ENCODE measurements around the gene GRK1. TPM values are rescaled to one million over a fixed set of nuclear protein-coding genes. Genes with fewer than 3 reads are reported as not detected.

The GRK1 gene
- total RNA-seq, 1 donor from 2014 or later: 0.07 TPM

- Mint-ChIP-seq H3K9me3 (ENCODE audit: low read depth) (no peaks in the 10 kb centered on the region), H3K4me3 (ENCODE audit: unreplicated experiment) (no peak overlapping the region), H3K27me3 (ENCODE audit: low read depth) (no peaks in the 10 kb centered on the region), H3K4me1 (ENCODE audit: low read depth) (no peaks in the 10 kb centered on the region), H3K36me3 (ENCODE audit: low read depth) (peaks cover 56% of the 10 kb centered on the region), H3K27ac (ENCODE audit: unreplicated experiment) (no peak overlapping the region)
- DNase-seq (ENCODE audit: low spot score): no peak
- no peak for TF ChIP-seq CTCF (IDR thresholded peaks at IDR 0.05)
Observed at GRCh38 chr13:113635048-113635420, 32.0 kb upstream of the GRK1 start.

GRCh38 chr13:113635709-113636108 is 31.3 kb upstream of the GRK1 start:
- Mint-ChIP-seq H3K9me3 (ENCODE audit: low read depth) (no peaks in the 10 kb centered on the region), H3K27me3 (ENCODE audit: low read depth) (no peaks in the 10 kb centered on the region)
- DNase-seq (ENCODE audit: low spot score): peak; percentile 66

GRCh38 chr13:113636266-113636963 is 30.6 kb upstream of the GRK1 start:
- TF ChIP-seq CTCF (IDR thresholded peaks at IDR 0.05): no peak
- DNase-seq (ENCODE audit: low spot score): peak; percentile 59
- H3K4me1 Mint-ChIP-seq (ENCODE audit: low read depth): no peaks in the 10 kb centered on the region
- H3K27me3 Mint-ChIP-seq (ENCODE audit: low read depth): no peaks in the 10 kb centered on the region
- H3K9me3 Mint-ChIP-seq (ENCODE audit: low read depth): no peaks in the 10 kb centered on the region
- peaks cover 61% of the 10 kb centered on the region for H3K36me3 Mint-ChIP-seq (ENCODE audit: low read depth)
- H3K27ac Mint-ChIP-seq (ENCODE audit: unreplicated experiment): no peak overlapping the region
- H3K4me3 Mint-ChIP-seq (ENCODE audit: unreplicated experiment): no peak overlapping the region

More at GRCh38 chr13:113635709-113636108, 31.3 kb upstream of the GRK1 start:
- Mint-ChIP-seq H3K36me3 (ENCODE audit: low read depth) (peaks cover 63% of the 10 kb centered on the region), H3K27ac (ENCODE audit: unreplicated experiment) (no peak overlapping the region), H3K4me3 (ENCODE audit: unreplicated experiment) (no peak overlapping the region), H3K4me1 (ENCODE audit: low read depth) (no peaks in the 10 kb centered on the region)
- no peak for TF ChIP-seq CTCF (IDR thresholded peaks at IDR 0.05)

GRCh38 chr13:113637262-113638160 is 29.5 kb upstream of the GRK1 start:
- H3K4me3 Mint-ChIP-seq (ENCODE audit: unreplicated experiment): no peak overlapping the region
- no peak overlapping the region for H3K27ac Mint-ChIP-seq (ENCODE audit: unreplicated experiment)
- no peak for TF ChIP-seq CTCF (IDR thresholded peaks at IDR 0.05)
- no peaks in the 10 kb centered on the region for H3K4me1 Mint-ChIP-seq (ENCODE audit: low read depth)
- H3K27me3 Mint-ChIP-seq (ENCODE audit: low read depth): no peaks in the 10 kb centered on the region
- H3K9me3 Mint-ChIP-seq (ENCODE audit: low read depth): peaks cover 2% of the 10 kb centered on the region
- H3K36me3 Mint-ChIP-seq (ENCODE audit: low read depth): peaks cover 64% of the 10 kb centered on the region
- DNase-seq (ENCODE audit: low spot score): peak; percentile 69

GRCh38 chr13:113638173-113638746 is 28.8 kb upstream of the GRK1 start:
- peak; percentile 28 for DNase-seq (ENCODE audit: low spot score)
- H3K36me3 Mint-ChIP-seq (ENCODE audit: low read depth): peaks cover 62% of the 10 kb centered on the region
- no peak overlapping the region for H3K27ac Mint-ChIP-seq (ENCODE audit: unreplicated experiment)
- TF ChIP-seq CTCF (IDR thresholded peaks at IDR 0.05): no peak
- peaks cover 2% of the 10 kb centered on the region for H3K9me3 Mint-ChIP-seq (ENCODE audit: low read depth)
- no peaks in the 10 kb centered on the region for H3K27me3 Mint-ChIP-seq (ENCODE audit: low read depth)
- H3K4me3 Mint-ChIP-seq (ENCODE audit: unreplicated experiment): no peak overlapping the region
- no peaks in the 10 kb centered on the region for H3K4me1 Mint-ChIP-seq (ENCODE audit: low read depth)
